GM19240 (cell line): ENCODE measurements around the gene SH3GLB1.
A peak's percentile ranks its signal among the peaks of the same experiment; 100 is the strongest.

ENCODE experiments used
- DNase-seq: peaks from one replicate; pipeline ENCODE4 v3.0.0; 2011; ENCODE audit warnings: low spot score; ENCODE audit not compliant: insufficient read length

The SH3GLB1 gene

GRCh38 chr1:86773341-86774288 is 69.2 kb downstream of the SH3GLB1 start:
- DNase-seq, result no peak

DNA sequence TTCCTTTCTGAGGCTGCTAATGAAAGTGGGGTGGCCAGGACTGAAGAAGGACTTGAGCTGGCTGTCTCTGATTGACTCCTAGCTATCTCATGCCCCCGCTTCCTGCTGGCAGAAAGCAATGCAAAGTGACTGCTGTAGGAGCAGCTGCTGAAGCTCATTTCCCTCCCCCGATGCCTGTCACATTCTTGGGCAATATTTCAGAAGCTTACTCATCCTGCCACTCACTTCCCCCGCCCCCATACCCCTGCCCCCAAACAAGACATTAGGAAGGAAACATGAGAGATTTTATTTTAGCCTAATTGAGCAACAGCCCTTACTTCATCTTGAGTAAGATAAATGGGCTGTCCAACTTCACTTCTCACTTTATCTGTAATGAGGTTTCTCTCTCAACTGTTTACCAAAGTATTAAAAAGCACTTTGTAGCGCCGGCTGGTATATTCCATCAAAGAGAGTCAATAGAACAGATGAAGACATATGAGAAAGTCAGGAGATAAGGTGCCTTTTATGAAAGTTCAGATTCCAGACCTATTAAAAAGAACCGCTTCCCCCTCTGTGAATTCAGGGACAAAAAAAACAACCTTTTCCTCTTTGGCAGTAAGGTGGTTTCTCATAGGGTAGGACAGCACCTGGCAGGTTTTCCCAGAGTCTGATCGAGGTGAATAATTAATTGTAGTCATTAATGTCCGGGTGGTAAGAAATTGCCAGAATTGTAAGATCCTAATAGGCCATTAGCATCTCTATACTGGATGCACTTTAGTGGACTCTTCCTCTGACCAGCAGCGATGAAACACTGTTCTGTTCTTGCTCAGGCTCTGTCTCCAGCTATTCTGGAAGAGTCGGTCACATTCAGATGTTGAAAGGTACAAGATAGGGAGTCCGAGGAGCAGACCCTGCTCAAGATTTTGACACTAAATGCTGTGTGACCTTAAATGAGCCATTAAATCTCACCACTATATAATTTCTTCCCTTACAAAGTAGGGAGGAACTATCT is 70.2 kb downstream of the SH3GLB1 start:
- peak; percentile 31 for DNase-seq

DNA sequence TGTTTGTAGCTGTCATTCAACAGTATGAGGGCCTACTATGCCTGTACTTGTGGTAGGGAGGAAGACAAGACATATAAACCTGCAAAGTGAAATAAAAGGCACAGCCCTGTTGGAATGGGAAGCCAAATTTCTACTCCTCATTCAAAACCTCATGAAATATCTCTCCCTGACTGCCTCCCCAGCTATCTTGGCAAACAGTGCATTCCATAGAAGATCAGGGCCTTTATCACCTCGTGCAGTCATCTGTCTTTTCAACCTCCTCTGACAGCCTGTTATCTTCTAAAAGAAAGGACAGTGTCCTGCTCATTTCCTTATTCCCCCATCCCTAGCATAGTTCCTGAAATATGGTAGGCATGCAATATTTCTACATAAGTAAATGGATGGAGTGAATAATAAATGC is 71.0 kb downstream of the SH3GLB1 start:
- no peak for DNase-seq

GRCh38 chr1:86776108-86776507 is 71.7 kb downstream of the SH3GLB1 start:
- no peak for DNase-seq

GRCh38 chr1:86778569-86779239 is 74.3 kb downstream of the SH3GLB1 start:
- DNase-seq, result no peak

DNA sequence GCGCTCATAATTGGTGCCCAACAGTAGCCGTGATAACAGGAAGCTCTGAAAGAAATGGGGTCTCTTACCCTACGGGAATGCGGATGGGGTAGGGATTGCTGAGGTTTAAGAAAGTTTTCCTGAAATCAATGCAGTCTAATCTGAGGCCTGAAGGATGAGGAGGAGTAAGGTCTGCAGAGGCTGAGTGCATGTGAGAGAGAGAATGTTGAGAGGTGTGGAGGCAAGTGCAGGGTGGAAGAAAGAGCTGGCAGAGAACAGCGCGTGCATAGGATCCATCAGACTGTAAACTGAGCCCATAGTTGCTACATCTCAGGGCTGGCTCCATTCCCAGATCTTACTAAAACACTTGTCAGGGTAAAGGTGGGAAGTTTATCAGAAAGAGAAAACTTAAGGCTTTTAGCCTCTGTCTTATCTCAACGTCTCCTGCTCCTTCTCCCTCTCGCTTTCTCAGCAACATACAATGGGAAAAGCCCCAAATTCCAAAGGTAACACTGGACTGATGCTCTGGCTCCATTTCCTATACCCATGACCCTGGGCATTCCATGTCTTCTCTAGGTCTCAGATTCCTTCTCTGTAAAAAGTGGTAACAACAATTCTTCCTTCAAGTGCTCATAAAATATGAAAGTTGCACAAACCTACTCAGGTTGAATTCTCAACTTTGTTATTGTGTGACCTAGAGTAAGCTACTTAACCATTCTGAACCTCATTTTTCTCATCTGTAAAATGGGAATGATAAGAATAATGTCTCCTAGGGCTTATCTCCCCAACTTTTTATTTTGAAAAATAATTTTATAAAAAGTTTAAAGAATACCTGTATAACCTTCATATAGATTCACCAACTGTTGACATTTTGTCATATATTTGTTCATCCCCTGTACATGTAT is 75.2 kb downstream of the SH3GLB1 start:
- no peak for DNase-seq

GRCh38 chr1:86782482-86782881 is 78.1 kb downstream of the SH3GLB1 start:
- no peak for DNase-seq

DNA sequence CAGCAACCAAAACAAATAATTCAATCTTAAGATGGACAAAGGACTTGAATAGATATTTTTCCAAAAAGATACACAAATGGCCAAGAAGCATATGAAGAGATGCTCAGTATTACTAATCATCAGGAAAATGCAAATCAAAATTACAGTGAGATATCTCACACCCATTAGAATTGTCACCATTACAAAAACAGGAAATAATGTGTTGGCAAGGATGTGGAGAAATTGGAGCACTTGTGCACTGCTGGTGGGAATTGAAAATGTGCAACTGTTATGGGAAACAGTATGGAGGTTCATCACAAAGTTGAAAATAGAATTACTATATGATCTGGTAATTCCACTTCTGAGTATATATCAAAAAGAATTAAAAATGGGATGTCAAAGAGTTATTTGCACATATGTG is 83.2 kb downstream of the SH3GLB1 start:
- no peak for DNase-seq

DNA sequence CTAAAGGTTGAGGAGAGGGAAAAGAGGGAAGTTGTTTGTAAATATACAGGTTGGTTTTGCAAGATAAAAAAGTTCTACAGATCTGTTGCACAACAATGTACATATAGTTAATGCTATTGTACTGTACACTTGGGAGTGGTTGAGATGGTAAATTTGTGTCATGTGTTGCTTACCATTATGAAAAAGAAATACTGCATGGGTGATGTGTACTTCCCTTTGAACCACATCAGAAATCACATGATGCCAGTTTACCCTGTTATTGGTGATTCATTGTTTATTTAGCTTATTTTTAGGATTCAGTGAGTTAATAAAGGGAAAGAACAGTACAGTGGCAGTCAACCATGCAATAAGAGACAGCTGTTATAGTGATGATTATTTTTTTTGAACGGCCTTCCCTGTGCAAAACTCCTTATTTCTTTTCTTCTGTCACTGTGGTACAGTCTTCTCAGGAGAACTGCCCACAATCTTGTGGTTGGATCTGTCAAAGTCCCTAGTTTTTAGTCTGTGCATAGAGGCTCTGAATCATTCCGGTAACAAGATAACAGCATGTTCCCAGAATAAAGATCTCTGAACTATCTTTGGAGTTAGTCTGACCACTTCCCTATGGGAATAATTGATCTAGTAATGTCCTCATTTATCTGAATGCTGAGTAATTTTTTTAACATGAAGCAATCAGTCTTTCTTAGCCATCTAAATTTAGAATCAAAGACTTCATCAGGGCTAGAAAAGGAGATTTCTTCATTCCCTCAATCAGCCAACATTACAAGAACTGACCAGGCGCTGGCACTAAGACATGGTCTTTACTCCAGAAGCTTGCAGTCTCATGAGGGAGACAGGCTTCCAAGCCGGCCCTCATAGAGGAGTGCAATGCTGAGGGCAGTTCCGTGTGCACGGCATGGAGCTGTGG is 84.2 kb downstream of the SH3GLB1 start:
- no peak for DNase-seq

- DNase-seq, result no peak
These were observed 90.9 kb downstream of the SH3GLB1 start for GRCh38 chr1:86795316-86795715.
